H1 (cell line): Measurements from ENCODE around the gene C12orf56. TPM values are rescaled to one million over a fixed set of nuclear protein-coding genes. Genes with fewer than 3 reads are reported as not detected.

ENCODE experiments used
- KDM4A ChIP-seq: IDR thresholded peaks from one replicate; pipeline ENCODE4 v1.7.1; 2012; ENCODE audit warnings: low read depth, mild to moderate bottlenecking, moderate library complexity, low read length, inconsistent platforms; ENCODE audit not compliant: severe bottlenecking
- polyA plus RNA-seq, 7 experiments: library from polyadenylated mRNA; depleted of rRNA in 3 of 7; stranded (reverse) in 5 of 7; unstranded in 2 of 7; fragments of >200 nt in 5 of 7; fragments of 200-250 nt in 2 of 7; gene quantifications; 1 replicate in 5 of 7; 2 replicates in 1 of 7; 4 replicates in 1 of 7; pipeline versions ENCODE4 v1.2.1 to v1.2.3, GENCODE V29; 2011 to 2013; ENCODE audit warnings: missing spikeins in 2 of 7, mixed read lengths in 2 of 7
- total RNA-seq: library from RNA; stranded (reverse); fragmentation: NEBNext Ultra II Directional; extraction: Animal tissue kit (Norgen Biotek cat#: 25700); gene quantifications from 2 replicates; pipeline ENCODE4 v1.2.1, GENCODE V29; 2021

Gene C12orf56
- total and polyA plus RNA-seq, 2 of the 8 experiments (the other 6 are each of a cell fraction or from before 2014, with no cell fraction given): 1.1 to 2.9 TPM

DNA sequence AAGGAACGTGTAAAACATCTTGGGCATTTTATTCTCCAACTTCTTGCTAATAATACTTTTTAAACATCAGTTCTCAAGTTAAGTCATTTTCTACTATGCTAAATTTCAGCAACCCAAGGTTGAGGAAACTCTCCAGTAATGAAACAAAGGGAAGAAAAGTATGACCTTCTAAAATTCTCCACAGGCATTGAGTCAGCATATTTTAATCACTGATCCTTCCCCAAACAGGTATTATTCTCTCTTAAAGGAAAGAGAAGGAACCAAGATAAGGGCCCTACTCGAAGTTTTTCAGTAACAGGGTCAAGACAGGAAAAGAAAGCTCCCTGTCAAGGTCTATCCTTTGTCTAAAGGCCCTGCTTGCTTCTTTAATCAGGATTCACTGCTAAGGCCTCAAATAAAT is 171.4 kb downstream of the C12orf56 start (continued):
- TF ChIP-seq KDM4A: no peak
